SK-N-SH treated with all-trans-retinoic acid at 6 μM for 48 hours (cell line): ENCODE measurements around the gene GID8.

Experiments used
- ATAC-seq: fragments of 200-7000 bp; cut with Tn5 transposase; 3 replicates; pipeline ENCODE4 v1.9.1; 2020; ENCODE audit warnings: mild to moderate bottlenecking, moderate library complexity
- ARNTL ChIP-seq: fragments of 450-650 bp; formaldehyde crosslinking; IDR thresholded peaks from 2 replicates; pipeline ENCODE4 v1.5.0; 2020; ENCODE audit warnings: low read depth, mild to moderate bottlenecking, moderate library complexity, borderline replicate concordance
- BACH2 ChIP-seq: fragments of 250-450 bp; sonication (Bioruptor Pico); IDR thresholded peaks from 2 replicates; pipeline ENCODE4 v1.9.0; 2021; ENCODE audit warnings: mild to moderate bottlenecking, borderline replicate concordance
- CSDC2 ChIP-seq: fragments of 250-450 bp; sonication (Bioruptor Pico); IDR thresholded peaks from 2 replicates; pipeline ENCODE4 v1.5.0; 2020; ENCODE audit warnings: mild to moderate bottlenecking, moderate library complexity
- GLIS3 ChIP-seq: fragments of 250-450 bp; sonication (Bioruptor Pico); IDR thresholded peaks from 2 replicates; pipeline ENCODE4 v1.5.0; 2020; ENCODE audit warnings: mild to moderate bottlenecking, moderate library complexity
- ISL1 ChIP-seq: fragments of 250-450 bp; sonication (Bioruptor Pico); IDR thresholded peaks from 2 replicates; pipeline ENCODE4 v2.1.2; 2022; ENCODE audit warnings: mild to moderate bottlenecking, moderate library complexity
- OSR1 ChIP-seq: fragments of 250-450 bp; sonication (Bioruptor Pico); IDR thresholded peaks from 2 replicates; pipeline ENCODE4 v1.8.0; 2022; ENCODE audit warnings: moderate library complexity, mild to moderate bottlenecking, inconsistent platforms
- PPARA ChIP-seq: fragments of 250-450 bp; sonication (Bioruptor Pico); IDR thresholded peaks from 2 replicates; pipeline ENCODE4 v1.5.0; 2020; ENCODE audit warnings: mild to moderate bottlenecking, borderline replicate concordance
- RARB ChIP-seq: fragments of 250-450 bp; sonication (Bioruptor Pico); IDR thresholded peaks from 2 replicates; pipeline ENCODE4 v1.8.0; 2021; ENCODE audit warnings: mild to moderate bottlenecking, moderate library complexity
- SNAI2 ChIP-seq: fragments of 250-450 bp; sonication (Bioruptor Pico); IDR thresholded peaks from 2 replicates; pipeline ENCODE4 v1.5.0; 2020; ENCODE audit warnings: mild to moderate bottlenecking, moderate library complexity
- TCF4 ChIP-seq: fragments of 250-450 bp; sonication (Bioruptor Pico); IDR thresholded peaks from 2 replicates; pipeline ENCODE4 v1.8.0; 2021; ENCODE audit warnings: mild to moderate bottlenecking, moderate library complexity, borderline replicate concordance
- ZC3H10 ChIP-seq: fragments of 250-450 bp; sonication (Bioruptor Pico); IDR thresholded peaks from 2 replicates; pipeline ENCODE4 v1.5.1; 2021; ENCODE audit warnings: mild to moderate bottlenecking, moderate library complexity
- ZFP3 ChIP-seq: fragments of 250-450 bp; sonication (Bioruptor Pico); IDR thresholded peaks from 2 replicates; pipeline ENCODE4 v1.5.0; 2020; ENCODE audit warnings: mild to moderate bottlenecking, moderate library complexity
- ZFP30 ChIP-seq: fragments of 450-650 bp; formaldehyde crosslinking; IDR thresholded peaks from 2 replicates; pipeline ENCODE4 v1.5.0; 2022; ENCODE audit warnings: mild to moderate bottlenecking, moderate library complexity
- ZNF8 ChIP-seq: fragments of 450-650 bp; formaldehyde crosslinking; IDR thresholded peaks from 2 replicates; pipeline ENCODE4 v1.5.0; 2020; ENCODE audit warnings: mild to moderate bottlenecking, moderate library complexity
- TF ChIP-seq, protein P1 (sequence below): fragments of 250-450 bp; sonication (Bioruptor Pico); IDR thresholded peaks from 2 replicates; pipeline ENCODE4 v1.8.0; 2021; ENCODE audit warnings: low read depth, mild to moderate bottlenecking, moderate library complexity, borderline replicate concordance
- TF ChIP-seq, protein P2 (sequence below): fragments of 250-450 bp; sonication (Bioruptor Pico); IDR thresholded peaks from 2 replicates; pipeline ENCODE4 v1.5.1; 2021; ENCODE audit warnings: mild to moderate bottlenecking, moderate library complexity
- TF ChIP-seq, protein P3 (sequence below): fragments of 250-450 bp; sonication (Bioruptor Pico); IDR thresholded peaks from 2 replicates; pipeline ENCODE4 v1.5.1; 2020; ENCODE audit warnings: low read depth, mild to moderate bottlenecking, moderate library complexity
- TF ChIP-seq, protein P4 (sequence below): fragments of 250-450 bp; sonication (Bioruptor Pico); IDR thresholded peaks from 2 replicates; pipeline ENCODE4 v1.5.0; 2020; ENCODE audit warnings: mild to moderate bottlenecking, moderate library complexity
- TF ChIP-seq, protein P5 (sequence below): fragments of 250-450 bp; sonication (Bioruptor Pico); IDR thresholded peaks from 2 replicates; pipeline ENCODE4 v1.8.0; 2020; ENCODE audit warnings: mild to moderate bottlenecking, moderate library complexity, borderline replicate concordance

Gene GID8

DNA sequence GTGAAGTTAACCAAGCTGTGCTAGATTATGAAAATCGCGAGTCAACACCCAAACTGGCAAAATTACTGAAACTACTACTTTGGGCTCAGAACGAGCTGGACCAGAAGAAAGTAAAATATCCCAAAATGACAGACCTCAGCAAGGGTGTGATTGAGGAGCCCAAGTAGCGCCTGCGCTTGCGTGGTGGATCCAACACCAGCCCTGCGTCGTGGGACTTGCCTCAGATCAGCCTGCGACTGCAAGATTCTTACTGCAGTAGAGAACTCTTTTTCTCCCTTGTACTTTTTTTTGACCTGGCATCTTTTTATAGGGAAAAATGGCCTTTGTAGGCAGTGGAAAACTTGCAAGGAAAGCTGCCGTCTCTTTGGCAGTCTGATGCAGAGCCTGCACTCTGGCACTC is 6.8 kb downstream of the GID8 start (continued):
- TF ChIP-seq, protein P1, sequence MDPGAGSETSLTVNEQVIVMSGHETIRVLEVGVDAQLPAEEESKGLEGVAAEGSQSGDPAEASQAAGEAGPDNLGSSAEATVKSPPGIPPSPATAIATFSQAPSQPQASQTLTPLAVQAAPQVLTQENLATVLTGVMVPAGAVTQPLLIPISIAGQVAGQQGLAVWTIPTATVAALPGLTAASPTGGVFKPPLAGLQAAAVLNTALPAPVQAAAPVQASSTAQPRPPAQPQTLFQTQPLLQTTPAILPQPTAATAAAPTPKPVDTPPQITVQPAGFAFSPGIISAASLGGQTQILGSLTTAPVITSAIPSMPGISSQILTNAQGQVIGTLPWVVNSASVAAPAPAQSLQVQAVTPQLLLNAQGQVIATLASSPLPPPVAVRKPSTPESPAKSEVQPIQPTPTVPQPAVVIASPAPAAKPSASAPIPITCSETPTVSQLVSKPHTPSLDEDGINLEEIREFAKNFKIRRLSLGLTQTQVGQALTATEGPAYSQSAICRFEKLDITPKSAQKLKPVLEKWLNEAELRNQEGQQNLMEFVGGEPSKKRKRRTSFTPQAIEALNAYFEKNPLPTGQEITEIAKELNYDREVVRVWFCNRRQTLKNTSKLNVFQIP: no peak
- no peak for TF ChIP-seq GLIS3 (CRISPR knock-in tag)
- TF ChIP-seq, protein P2, sequence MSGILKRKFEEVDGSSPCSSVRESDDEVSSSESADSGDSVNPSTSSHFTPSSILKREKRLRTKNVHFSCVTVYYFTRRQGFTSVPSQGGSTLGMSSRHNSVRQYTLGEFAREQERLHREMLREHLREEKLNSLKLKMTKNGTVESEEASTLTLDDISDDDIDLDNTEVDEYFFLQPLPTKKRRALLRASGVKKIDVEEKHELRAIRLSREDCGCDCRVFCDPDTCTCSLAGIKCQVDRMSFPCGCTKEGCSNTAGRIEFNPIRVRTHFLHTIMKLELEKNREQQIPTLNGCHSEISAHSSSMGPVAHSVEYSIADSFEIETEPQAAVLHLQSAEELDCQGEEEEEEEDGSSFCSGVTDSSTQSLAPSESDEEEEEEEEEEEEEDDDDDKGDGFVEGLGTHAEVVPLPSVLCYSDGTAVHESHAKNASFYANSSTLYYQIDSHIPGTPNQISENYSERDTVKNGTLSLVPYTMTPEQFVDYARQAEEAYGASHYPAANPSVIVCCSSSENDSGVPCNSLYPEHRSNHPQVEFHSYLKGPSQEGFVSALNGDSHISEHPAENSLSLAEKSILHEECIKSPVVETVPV (CRISPR knock-in tag): no peak
- no peak for TF ChIP-seq ZC3H10 (CRISPR knock-in tag)
- no peak for TF ChIP-seq ISL1 (CRISPR knock-in tag)

DNA sequence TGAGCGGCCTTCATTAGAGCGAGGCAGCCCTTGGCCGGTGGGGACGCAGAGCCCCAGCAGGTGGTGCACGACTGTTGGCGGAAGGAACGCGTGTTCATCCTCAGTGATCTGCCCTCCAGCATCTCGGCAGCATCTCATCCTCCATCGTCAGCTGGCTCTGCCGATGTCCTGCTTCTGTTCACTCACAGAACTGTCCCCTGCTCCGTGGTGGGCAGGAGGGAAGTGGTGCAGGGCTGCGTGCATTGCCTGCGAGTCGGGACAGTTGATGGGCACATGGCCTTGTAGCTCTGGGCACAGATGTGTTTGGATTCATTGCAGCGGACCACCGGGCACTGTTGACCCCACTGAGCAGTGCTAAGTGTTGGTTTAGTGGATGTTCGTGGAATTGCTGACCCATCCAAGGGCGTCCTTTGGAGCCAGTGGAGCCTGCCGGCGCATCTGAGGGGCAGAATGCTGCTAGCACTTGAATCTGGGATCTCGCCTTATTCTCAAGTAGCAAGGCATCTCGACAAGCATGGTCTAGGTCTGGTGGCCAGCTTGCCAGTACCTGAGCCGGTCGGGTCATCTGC is 7.9 kb downstream of the GID8 start:
- TF ChIP-seq, protein P3, sequence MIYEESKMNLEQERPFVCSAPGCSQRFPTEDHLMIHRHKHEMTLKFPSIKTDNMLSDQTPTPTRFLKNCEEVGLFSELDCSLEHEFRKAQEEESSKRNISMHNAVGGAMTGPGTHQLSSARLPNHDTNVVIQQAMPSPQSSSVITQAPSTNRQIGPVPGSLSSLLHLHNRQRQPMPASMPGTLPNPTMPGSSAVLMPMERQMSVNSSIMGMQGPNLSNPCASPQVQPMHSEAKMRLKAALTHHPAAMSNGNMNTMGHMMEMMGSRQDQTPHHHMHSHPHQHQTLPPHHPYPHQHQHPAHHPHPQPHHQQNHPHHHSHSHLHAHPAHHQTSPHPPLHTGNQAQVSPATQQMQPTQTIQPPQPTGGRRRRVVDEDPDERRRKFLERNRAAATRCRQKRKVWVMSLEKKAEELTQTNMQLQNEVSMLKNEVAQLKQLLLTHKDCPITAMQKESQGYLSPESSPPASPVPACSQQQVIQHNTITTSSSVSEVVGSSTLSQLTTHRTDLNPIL (CRISPR knock-in tag): no peak
- no peak for TF ChIP-seq SNAI2 (CRISPR knock-in tag)
- TF ChIP-seq, protein P4, sequence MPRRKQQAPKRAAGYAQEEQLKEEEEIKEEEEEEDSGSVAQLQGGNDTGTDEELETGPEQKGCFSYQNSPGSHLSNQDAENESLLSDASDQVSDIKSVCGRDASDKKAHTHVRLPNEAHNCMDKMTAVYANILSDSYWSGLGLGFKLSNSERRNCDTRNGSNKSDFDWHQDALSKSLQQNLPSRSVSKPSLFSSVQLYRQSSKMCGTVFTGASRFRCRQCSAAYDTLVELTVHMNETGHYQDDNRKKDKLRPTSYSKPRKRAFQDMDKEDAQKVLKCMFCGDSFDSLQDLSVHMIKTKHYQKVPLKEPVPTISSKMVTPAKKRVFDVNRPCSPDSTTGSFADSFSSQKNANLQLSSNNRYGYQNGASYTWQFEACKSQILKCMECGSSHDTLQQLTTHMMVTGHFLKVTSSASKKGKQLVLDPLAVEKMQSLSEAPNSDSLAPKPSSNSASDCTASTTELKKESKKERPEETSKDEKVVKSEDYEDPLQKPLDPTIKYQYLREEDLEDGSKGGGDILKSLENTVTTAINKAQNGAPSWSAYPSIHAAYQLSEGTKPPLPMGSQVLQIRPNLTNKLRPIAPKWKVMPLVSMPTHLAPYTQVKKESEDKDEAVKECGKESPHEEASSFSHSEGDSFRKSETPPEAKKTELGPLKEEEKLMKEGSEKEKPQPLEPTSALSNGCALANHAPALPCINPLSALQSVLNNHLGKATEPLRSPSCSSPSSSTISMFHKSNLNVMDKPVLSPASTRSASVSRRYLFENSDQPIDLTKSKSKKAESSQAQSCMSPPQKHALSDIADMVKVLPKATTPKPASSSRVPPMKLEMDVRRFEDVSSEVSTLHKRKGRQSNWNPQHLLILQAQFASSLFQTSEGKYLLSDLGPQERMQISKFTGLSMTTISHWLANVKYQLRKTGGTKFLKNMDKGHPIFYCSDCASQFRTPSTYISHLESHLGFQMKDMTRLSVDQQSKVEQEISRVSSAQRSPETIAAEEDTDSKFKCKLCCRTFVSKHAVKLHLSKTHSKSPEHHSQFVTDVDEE: no peak
- no peak for TF ChIP-seq OSR1
- no peak for TF ChIP-seq RARB (CRISPR knock-in tag)
- no peak for TF ChIP-seq ZC3H10 (CRISPR knock-in tag)
- TF ChIP-seq PPARA (CRISPR knock-in tag): no peak
- TF ChIP-seq, protein P5, sequence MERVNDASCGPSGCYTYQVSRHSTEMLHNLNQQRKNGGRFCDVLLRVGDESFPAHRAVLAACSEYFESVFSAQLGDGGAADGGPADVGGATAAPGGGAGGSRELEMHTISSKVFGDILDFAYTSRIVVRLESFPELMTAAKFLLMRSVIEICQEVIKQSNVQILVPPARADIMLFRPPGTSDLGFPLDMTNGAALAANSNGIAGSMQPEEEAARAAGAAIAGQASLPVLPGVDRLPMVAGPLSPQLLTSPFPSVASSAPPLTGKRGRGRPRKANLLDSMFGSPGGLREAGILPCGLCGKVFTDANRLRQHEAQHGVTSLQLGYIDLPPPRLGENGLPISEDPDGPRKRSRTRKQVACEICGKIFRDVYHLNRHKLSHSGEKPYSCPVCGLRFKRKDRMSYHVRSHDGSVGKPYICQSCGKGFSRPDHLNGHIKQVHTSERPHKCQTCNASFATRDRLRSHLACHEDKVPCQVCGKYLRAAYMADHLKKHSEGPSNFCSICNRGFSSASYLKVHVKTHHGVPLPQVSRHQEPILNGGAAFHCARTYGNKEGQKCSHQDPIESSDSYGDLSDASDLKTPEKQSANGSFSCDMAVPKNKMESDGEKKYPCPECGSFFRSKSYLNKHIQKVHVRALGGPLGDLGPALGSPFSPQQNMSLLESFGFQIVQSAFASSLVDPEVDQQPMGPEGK: no peak
- no peak for TF ChIP-seq ZNF8 (CRISPR knock-in tag)
- no peak for TF ChIP-seq TCF4 (CRISPR knock-in tag)
- no peak for TF ChIP-seq CSDC2 (CRISPR knock-in tag)
- TF ChIP-seq, protein P2 (CRISPR knock-in tag): no peak
- TF ChIP-seq ARNTL: no peak
- TF ChIP-seq ZFP3 (CRISPR knock-in tag): no peak
- TF ChIP-seq, protein P1: no peak
- no peak for TF ChIP-seq BACH2 (CRISPR knock-in tag)
- TF ChIP-seq ZFP30 (CRISPR knock-in tag): no peak
- ATAC-seq: no peak
